Measurements from ENCODE around the gene CCS.
"Not testable (repeated sequence)": the region's sequence is repeated elsewhere in the genome, so short reads cannot be mapped to it uniquely, and the experiment has no call there.

Gene CCS

DNA sequence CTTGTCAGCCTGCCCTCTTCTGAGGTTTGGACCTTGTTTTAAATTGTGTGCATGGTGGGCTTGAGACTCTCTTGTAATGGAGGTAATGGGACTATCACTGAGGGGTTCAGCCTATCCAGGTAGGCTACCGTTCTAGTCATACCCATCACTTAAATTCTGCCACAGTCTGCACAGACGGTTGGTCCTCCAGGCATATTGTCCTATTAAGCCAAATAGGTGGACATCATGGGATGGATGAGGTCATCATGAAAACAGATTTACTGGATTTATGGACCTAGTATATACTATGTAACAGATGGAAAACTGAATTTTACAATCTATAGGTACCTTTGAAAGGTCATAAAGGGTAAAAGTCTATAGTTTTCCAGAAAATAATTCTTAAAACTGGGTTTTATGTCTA, 36.4 kb downstream of the CCS start:
- DNase-seq: no peak

DNA sequence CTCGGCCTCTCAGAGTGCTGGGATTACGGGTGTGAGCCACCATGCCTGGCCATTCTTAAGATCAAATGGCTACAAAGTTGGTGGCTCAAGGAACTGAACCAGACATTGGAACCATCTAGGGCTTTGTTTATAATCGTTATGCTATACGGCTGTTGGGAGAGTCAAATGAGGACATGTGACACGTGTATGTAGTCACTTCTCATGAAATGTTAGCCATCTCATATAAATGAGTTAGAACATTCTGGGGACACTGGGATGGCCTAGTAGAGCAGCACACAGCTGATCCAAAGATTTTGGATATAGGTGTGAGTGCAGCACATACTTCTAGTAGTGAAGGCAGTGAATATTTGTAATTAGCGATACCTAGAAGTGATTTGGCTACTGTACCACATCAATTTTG, 38.9 kb downstream of the CCS start:
- no peak for DNase-seq

DNA sequence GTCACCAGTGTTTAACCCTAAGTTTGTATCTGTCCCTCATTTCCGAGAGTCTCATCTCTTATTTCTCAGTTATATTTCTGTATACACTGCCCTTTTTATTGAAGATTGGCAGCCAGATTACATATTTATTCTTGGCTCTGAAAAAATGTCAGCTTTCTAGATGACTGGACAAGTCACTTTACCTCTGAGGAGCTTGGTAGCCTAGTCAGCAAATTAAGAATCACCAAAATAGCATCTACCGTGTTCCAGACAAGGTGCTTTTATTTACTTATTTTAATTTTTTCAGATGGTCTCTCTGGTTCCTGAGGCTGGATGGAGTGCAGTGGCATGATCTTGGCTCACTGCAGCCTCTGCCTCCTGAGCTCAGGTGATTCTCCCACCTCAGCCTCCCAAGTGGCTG, 40.0 kb downstream of the CCS start:
- DNase-seq: no peak

DNA sequence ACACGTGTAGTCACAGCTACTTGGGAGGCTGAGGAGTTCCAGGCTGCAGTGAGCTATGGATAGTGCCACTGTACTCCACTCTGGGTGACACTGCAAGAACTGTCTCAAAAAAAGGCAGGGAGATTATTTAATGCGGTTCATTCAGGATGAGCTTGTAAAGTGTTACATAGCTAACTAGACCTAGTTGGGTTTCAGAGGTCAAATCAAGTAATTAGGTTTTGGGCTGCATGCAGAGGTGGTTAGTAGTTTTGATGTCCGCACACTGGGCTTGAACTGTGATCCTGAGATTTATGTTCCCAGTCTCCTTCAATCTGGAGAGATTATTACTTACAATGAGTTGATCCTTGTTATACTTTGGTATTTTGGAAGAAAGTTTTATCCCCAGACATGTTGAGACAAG, 43.4 kb downstream of the CCS start:
- no peak for DNase-seq

DNA sequence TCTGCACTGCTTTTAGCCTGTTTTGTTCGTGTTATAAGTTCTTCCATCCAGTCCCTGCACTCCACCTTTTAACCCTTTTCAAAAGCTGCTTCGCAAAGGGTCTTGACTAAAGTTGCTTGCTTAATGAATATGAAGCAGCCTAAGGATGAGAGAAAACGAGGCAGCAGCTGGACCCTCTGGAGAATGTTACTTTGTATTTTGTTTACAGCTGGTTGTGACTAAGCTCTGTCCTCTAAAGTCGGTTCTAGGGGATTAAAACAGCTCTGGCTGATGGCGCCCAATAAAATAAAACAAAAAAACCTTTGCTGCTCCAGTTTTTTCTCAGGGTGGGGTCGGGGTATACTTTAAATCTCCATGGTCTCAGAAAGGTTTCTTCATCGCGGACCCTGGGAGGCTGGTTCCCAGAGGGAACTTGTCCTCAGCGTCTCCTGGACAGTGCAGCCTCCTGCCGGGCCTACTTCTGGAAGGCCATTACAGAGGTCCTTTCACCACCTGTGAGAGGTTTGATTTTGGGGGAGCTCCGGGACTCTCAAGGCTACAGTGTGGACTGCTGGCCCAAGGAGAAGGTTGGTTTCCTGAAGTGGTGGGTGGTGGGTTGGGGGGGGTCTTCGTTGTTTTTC, 44.7 kb downstream of the CCS start:
- no peak for DNase-seq

DNA sequence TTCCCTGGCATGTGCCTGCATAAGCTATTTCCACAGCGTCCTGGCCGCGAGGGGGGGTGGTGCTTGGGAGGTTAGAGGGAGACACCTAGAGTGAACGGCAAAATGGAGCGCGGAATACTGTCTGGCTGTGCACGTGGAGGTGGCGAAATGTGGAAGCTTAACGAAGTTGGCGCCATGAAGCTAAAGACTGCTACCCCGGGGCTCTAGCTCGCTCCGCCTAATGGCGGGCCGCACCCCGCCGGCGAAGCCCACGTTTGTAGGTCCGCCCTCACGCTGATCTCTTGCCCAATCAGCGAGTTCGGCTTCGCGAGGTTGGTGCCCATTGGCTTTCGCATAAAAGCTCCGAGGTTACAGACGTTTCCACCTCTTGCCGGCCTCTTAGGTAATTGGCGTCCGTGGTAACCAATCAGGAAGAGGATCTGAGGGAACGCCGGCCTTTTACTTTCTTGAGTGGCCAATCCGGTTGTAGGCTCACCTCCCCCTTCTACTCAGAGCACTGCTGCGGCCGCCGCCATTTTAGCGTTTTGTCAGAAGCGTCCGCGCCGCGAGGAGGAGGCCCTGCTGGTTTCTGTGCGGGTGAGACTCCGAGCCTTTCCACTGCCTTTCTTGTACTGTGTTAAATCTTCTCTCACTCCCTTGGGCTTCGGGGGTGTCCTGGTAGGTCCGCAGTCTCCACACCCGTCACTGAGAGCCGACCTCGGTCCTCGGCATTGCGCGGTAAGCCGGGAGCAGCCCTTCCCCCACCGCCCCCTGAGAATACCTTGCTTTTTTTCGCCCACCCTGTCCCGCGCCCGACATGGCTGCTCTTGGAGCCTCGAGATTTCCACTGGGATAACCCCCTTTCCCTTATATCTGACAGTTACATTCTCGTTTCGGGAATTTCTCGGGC, 45.4 kb downstream of the CCS start, which contains the start of gene RBM4:
Gene RBM4 (plus strand): TSS at position 527 of the 889 bp plus-strand sequence. CDS start 1,009 bp downstream, outside the sequence.
- DNase-seq: peak; percentile 98 to 100 (median 100)

DNA sequence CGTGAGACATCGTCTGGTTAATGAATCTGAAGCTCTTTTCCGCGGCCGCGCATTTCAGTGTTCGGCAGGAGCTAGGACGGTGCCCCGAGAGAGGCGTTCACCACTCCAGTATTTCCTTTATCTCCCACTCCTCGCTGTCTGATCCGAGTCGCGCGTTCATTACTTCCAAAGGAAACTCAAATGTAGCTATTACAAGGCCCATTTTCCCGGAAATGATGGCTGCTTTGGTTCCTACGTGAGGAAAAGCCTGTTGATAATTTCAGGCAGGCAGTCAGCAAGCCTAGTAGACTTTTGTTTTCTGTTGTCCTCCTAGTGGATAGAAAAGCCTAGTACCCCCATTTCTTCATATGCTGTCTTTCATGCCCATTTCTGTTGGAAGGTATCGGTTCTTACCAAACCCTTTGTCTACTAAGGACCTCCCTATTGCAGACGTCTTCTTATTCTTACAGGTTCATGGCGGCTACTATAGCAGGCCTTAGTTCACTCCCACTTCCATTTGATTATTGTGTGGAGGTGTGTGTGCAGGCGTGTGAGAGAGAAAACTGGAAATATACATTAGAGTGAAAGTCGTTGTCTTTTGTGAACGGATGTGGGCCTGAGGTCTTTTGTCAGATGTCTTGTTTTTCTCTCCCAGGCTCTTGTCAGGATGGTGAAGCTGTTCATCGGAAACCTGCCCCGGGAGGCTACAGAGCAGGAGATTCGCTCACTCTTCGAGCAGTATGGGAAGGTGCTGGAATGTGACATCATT, 46.3 kb downstream of the CCS start:
- peak; percentile 52 to 68 (median 54) for DNase-seq

DNA sequence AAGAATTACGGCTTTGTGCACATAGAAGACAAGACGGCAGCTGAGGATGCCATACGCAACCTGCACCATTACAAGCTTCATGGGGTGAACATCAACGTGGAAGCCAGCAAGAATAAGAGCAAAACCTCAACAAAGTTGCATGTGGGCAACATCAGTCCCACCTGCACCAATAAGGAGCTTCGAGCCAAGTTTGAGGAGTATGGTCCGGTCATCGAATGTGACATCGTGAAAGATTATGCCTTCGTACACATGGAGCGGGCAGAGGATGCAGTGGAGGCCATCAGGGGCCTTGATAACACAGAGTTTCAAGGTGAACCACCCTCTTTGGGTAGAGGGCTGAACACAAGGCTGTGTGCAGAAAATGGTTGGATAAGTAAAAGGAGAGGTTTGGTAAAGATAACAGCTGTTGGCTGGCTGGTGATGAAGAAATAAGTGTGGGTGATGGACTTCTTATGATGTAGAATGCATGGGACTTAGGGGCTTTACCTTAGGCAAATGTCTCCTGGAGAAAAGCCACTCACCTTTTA, 46.9 kb downstream of the CCS start:
- DNase-seq: not testable (repeated sequence)

DNA sequence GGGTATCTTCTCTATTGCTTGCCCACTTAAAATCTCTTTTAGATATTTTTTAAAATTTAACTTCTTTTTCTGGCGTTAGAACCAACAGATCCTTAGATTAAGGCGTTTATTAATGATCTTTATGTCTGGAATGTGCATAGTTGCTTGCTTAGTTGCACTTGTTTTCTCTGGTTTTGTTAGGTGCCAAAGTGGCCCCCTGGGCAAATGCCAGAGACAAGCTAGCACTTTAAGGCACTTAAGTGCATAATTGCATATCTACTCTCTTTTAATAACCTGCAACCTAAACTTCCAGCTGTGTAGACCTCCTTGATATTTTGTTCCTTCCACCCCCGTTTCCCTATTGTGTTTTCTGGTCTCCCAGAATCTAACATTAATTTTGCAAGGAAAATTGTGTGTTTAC, 48.8 kb downstream of the CCS start:
- no peak for DNase-seq

DNA sequence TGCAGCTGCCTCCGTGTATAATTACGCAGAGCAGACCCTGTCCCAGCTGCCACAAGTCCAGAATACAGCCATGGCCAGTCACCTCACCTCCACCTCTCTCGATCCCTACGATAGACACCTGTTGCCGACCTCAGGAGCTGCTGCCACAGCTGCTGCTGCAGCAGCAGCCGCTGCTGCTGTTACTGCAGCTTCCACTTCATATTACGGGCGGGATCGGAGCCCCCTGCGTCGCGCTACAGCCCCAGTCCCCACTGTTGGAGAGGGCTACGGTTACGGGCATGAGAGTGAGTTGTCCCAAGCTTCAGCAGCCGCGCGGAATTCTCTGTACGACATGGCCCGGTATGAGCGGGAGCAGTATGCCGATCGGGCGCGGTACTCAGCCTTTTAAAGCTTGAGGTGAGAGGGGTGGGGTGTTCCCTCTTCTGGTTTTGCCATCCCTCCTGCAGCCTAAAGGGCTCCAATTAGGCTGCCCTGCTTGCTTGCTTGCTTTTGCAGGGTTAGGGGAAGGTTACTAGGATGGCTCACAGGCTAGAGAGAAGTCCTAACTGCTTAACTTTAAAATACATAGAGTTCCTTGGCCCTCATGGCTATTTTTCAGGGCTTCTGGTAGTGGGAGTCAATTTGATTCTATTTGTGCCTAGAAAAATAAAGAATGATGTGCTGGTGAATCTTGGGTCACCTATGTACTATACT, 50.9 kb downstream of the CCS start:
- DNase-seq: no peak

DNA sequence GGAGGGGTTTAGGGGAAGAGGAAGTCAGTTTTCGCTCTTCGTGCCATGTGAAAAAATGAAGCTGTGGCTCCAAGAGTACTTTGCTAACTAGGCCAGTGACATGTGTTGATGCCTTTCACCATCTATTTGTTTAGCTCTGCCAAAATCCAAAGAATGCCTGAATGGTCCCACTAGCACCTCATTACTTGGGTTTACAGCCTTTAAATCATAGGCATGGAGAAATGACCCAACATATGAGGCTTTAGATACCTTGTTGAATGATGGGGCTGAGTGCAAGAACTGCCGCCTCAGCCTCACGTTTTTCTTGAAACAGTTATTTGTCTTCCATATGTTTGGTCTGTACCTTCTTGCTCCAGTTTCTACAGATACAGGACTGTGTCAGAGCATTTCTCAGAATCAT, 53.8 kb downstream of the CCS start:
- peak in 2 of 3 donors; percentile 28 to 29 for DNase-seq

DNA sequence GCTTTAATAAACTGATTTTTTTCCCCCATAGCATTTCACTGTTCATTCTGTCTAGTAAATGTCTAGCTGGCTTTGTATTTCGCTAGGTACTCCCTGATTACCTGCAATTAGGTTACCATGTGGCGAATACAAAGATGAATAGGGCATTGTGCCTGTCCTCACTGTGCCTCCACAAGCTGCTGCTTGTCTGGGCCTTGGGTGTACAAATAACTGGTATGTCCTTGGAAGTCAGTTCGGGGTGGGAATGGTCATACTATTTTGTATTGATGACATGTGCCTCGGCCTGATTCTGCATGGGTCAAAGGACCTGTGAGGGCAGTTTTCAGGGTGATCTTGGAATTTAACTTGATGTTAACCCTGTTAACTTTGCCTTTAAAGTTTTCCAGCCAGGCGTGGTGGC, 56.9 kb downstream of the CCS start:
- no peak for DNase-seq

DNA sequence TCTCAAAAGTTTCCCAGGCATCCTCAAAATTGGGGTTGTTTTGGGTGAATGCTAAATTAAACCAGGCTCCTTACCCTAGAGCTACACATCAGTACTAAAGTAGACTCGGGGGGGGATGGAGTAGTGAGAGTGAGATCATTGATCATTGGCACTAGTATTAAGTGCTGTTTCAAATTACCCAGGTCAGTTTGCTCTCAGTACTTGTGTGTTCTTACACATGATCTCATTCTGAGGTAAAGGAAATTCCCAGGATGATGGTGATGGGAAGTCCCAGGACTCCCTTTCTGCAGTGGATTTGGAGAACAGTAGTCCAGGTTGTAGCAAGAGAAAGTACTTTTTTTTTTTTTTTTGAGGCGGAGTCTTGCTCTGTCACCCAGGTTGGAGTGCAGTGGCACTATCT, 58.0 kb downstream of the CCS start:
- DNase-seq: peak; percentile 63 to 74 (median 64)

DNA sequence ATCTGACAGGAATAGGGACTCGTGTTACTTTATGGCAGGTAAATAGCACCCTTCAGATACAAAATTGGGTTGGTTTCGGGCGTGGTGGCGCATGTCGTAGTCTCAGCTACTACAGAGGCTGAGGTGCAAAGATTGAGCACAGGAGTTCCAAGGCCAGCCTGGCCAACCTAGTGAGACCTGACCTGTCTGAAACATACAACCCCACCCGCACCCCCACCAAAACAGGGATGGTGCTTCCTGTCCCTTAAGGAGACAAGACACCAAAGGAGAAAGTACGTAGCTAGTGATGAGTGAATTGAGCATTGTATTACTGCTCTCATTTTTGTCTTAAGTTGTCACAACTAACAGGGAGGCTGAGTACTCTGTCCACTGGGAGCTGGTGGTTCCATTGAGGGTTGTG, 59.7 kb downstream of the CCS start:
- DNase-seq: no peak

DNA sequence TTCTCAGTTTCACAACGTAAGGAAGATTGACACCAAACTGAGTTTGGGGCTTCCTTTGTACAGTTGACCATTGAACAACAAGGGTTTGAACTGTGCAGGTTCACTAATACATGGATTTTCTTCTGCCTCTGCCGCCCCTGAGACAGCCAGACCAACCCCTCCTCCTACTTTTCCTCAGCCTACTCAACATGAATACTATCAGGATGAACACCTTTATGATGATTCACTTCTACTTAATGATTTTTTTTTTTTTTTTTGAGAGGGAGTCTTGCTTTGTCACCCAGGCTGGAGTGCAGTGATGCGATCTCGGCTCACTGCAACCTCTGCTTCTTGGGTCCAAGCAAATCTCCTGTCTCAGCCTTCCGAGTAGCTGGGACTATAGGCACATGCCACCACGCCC, 60.1 kb downstream of the CCS start:
- DNase-seq: no peak

Data from suppressor macrophage treated with lipopolysaccharide for 1 hour (primary cell).